ENCODE data around the gene KNCN. TPM values are rescaled to one million over a fixed set of nuclear protein-coding genes. Genes with fewer than 3 reads are reported as not detected.

The KNCN gene
- total and polyA plus RNA-seq, 2 donors (not counting 1 experiment from before 2014, with no cell fraction given): not detected

- no peak for TF ChIP-seq EZH2 (IDR thresholded peaks at IDR 0.05; ENCODE audit: borderline replicate concordance, insufficient read depth, low read depth, low read length, poor library complexity, severe bottlenecking)
- TF ChIP-seq CTCF (IDR thresholded peaks at IDR 0.05): no peak
- 77% methylated on average over 5 of the region's 6 CpGs for WGBS (ENCODE audit: insufficient coverage)
- Histone ChIP-seq H3K4me1 (ENCODE audit: control insufficient read depth in 2 of 2, insufficient read depth in 2 of 2, low read length in 2 of 2) (no peaks in the 10 kb centered on the region), H3K4me2 (replicated peaks; ENCODE audit: low read depth, low read length, poor library complexity, severe bottlenecking) (no peak overlapping the region), H3K4me3 (ENCODE audit: control extremely low read depth in 1 of 5, extremely low read depth in 1 of 5, insufficient read depth in 1 of 5, low read depth in 2 of 5, low read length in 4 of 5) (no peak overlapping the region), H3K36me3 (replicated peaks in 1 of 2; ENCODE audit: control extremely low read depth in 1 of 2, control insufficient read depth in 1 of 2, extremely low read depth in 1 of 2, insufficient read depth in 2 of 2, low read length in 1 of 2) (no peaks in the 10 kb centered on the region), H3K27ac (ENCODE audit: low read length in 2 of 2) (no peak overlapping the region), H3K27me3 (replicated peaks in 1 of 4; ENCODE audit: control extremely low read depth in 1 of 4, control insufficient read depth in 3 of 4, insufficient read depth in 4 of 4, low read length in 3 of 4) (peaks cover 0 to 37% (median 10%) of the 10 kb centered on the region in 4 experiments), H4K20me1 (ENCODE audit: control insufficient read depth, insufficient read depth, low read length, poor library complexity, severe bottlenecking) (no peaks in the 10 kb centered on the region), H3K79me2 (ENCODE audit: control insufficient read depth, insufficient read depth, low read length) (no peaks in the 10 kb centered on the region), H3K9ac (ENCODE audit: low read length) (no peak overlapping the region), H2AFZ (ENCODE audit: insufficient read depth, low read depth, low read length, poor library complexity, severe bottlenecking) (no peak overlapping the region), H3K9me3 (ENCODE audit: control extremely low read depth in 1 of 3, control insufficient read depth in 2 of 3, insufficient read depth in 1 of 3, low read length in 2 of 3) (no peaks in the 10 kb centered on the region)
- Mint-ChIP-seq H3K27me3 (peaks cover 52% of the 10 kb centered on the region), H3K9me3 (ENCODE audit: insufficient read depth) (no peaks in the 10 kb centered on the region), H3K4me1 (no peaks in the 10 kb centered on the region), H3K27ac (no peak overlapping the region), H3K4me3 (no peak overlapping the region)
- POLR2A ChIA-PET: no interaction called here
- CTCF ChIA-PET: no interaction called here
- ATAC-seq (ENCODE audit: low read depth) (no peak), DNase-seq (no peak)
- intact Hi-C loops (cut with micrococcal nuclease): no loop called here
These were observed 54.9 kb downstream of the KNCN start for GRCh38 chr1:46496505-46496904.

- H3K79me2 ChIP-seq (ENCODE audit: control insufficient read depth, insufficient read depth, low read length): no peaks in the 10 kb centered on the region
- no peaks in the 10 kb centered on the region for H3K36me3 ChIP-seq (replicated peaks in 1 of 2; ENCODE audit: control extremely low read depth in 1 of 2, control insufficient read depth in 1 of 2, extremely low read depth in 1 of 2, insufficient read depth in 2 of 2, low read length in 1 of 2)
- TF ChIP-seq CTCF (IDR thresholded peaks at IDR 0.05): no peak
- ChIA-PET POLR2A (no interaction called here), CTCF (no interaction called here)
- no peaks in the 10 kb centered on the region for H4K20me1 ChIP-seq (ENCODE audit: control insufficient read depth, insufficient read depth, low read length, poor library complexity, severe bottlenecking)
- Mint-ChIP-seq H3K4me3 (no peak overlapping the region), H3K27me3 (peaks cover 53% of the 10 kb centered on the region), H3K4me1 (no peaks in the 10 kb centered on the region), H3K9me3 (ENCODE audit: insufficient read depth) (no peaks in the 10 kb centered on the region), H3K27ac (no peak overlapping the region)
- no peak overlapping the region for H3K4me3 ChIP-seq (ENCODE audit: control extremely low read depth in 1 of 5, extremely low read depth in 1 of 5, insufficient read depth in 1 of 5, low read depth in 2 of 5, low read length in 4 of 5)
- no peak overlapping the region for H3K4me2 ChIP-seq (replicated peaks; ENCODE audit: low read depth, low read length, poor library complexity, severe bottlenecking)
- H3K9ac ChIP-seq (ENCODE audit: low read length): no peak overlapping the region
- intact Hi-C loops (cut with micrococcal nuclease): no loop called here
- H3K4me1 ChIP-seq (ENCODE audit: control insufficient read depth in 2 of 2, insufficient read depth in 2 of 2, low read length in 2 of 2): peaks cover 0 to 3% of the 10 kb centered on the region in 2 donors
- peaks cover 0 to 44% (median 13%) of the 10 kb centered on the region in 4 experiments for H3K27me3 ChIP-seq (replicated peaks in 1 of 4; ENCODE audit: control extremely low read depth in 1 of 4, control insufficient read depth in 3 of 4, insufficient read depth in 4 of 4, low read length in 3 of 4)
- H3K27ac ChIP-seq (ENCODE audit: low read length in 2 of 2): no peak overlapping the region
- ATAC-seq (ENCODE audit: low read depth): no peak
- H2AFZ ChIP-seq (ENCODE audit: insufficient read depth, low read depth, low read length, poor library complexity, severe bottlenecking): no peak overlapping the region
- DNase-seq: no peak
- WGBS (ENCODE audit: insufficient coverage): 91% methylated on average over 1 of the region's 2 CpGs
- no peaks in the 10 kb centered on the region for H3K9me3 ChIP-seq (ENCODE audit: control extremely low read depth in 1 of 3, control insufficient read depth in 2 of 3, insufficient read depth in 1 of 3, low read length in 2 of 3)
These were observed 55.7 kb downstream of the KNCN start for GRCh38 chr1:46495778-46496177.

Other genes starting within 250 kb of the KNCN start
- 39.0 and 40.7 TPM in 2 replicates for gene LRRC41, start 248.0 kb downstream of the KNCN start, total RNA-seq
- 15.6 and 20.1 TPM in 2 replicates for gene LRRC41, start 248.0 kb downstream of the KNCN start, polyA plus RNA-seq
- gene UQCRH, start 247.9 kb downstream of the KNCN start, total RNA-seq: 144 and 146 TPM in 2 replicates
- 310 and 380 TPM in 2 replicates for gene UQCRH, start 247.9 kb downstream of the KNCN start, polyA plus RNA-seq
- gene NSUN4, start 210.8 kb downstream of the KNCN start, total RNA-seq: 30.1 and 33.7 TPM in 2 replicates
- gene NSUN4, start 210.8 kb downstream of the KNCN start, polyA plus RNA-seq: 17.6 and 21.3 TPM in 2 replicates
- gene FAAH, start 157.3 kb downstream of the KNCN start, total RNA-seq: 5.6 and 10.0 TPM in 2 replicates
- 6.8 and 9.6 TPM in 2 replicates for gene FAAH, start 157.3 kb downstream of the KNCN start, polyA plus RNA-seq
- gene DMBX1, start 61.8 kb downstream of the KNCN start, total RNA-seq: not detected in 2 replicates
- gene DMBX1, start 61.8 kb downstream of the KNCN start, polyA plus RNA-seq: not detected in 2 replicates
- 69.5 and 73.0 TPM in 2 replicates for gene MKNK1, start 52.6 kb upstream of the KNCN start, total RNA-seq
- gene MKNK1, start 52.6 kb upstream of the KNCN start, polyA plus RNA-seq: 51.0 and 71.2 TPM in 2 replicates
- 19.2 and 19.3 TPM in 2 replicates for gene MOB3C, start 65.2 kb upstream of the KNCN start, total RNA-seq
- gene MOB3C, start 65.2 kb upstream of the KNCN start, polyA plus RNA-seq: 11.9 and 18.9 TPM in 2 replicates
- gene ATPAF1, start 116.7 kb upstream of the KNCN start, total RNA-seq: 20.8 and 22.0 TPM in 2 replicates
- 12.5 and 18.3 TPM in 2 replicates for gene ATPAF1, start 116.7 kb upstream of the KNCN start, polyA plus RNA-seq
- gene TEX38, start 120.2 kb upstream of the KNCN start, total RNA-seq: not detected in 2 replicates
- gene TEX38, start 120.2 kb upstream of the KNCN start, polyA plus RNA-seq: not detected in 2 replicates
- 90.0 and 98.8 TPM in 2 replicates for gene EFCAB14, start 167.5 kb upstream of the KNCN start, total RNA-seq
- gene EFCAB14, start 167.5 kb upstream of the KNCN start, polyA plus RNA-seq: 20.3 and 22.8 TPM in 2 replicates
- gene CYP4B1, start 247.4 kb upstream of the KNCN start, total RNA-seq: not detected in 2 replicates
- not detected in 2 replicates for gene CYP4B1, start 247.4 kb upstream of the KNCN start, polyA plus RNA-seq